Measurements from ENCODE around the gene SYT2.
"Not testable (repeated sequence)": the region's sequence is repeated elsewhere in the genome, so short reads cannot be mapped to it uniquely, and the experiment has no call there.

Gene SYT2

DNA sequence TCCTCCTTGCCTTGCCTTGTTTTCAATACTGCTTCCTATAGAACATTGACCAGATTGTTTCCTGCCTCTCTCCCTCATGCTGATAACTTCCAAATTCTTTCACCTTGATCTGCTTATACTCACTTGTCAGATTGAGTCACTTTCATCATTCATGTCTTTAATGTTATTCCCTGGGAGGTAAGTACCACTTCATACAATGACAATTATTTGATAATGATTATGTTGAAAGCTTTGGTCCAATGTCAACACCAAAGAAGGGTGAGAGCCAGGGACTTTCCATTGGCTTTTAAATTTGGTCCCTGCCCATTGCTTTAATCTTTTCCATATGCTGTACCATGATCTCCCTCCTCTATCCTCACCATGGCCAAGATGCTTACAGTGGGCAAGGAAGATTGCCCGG, 137.4 kb downstream of the SYT2 start:
- DNase-seq (ENCODE audit: low read depth in 2 of 2) = no peak

DNA sequence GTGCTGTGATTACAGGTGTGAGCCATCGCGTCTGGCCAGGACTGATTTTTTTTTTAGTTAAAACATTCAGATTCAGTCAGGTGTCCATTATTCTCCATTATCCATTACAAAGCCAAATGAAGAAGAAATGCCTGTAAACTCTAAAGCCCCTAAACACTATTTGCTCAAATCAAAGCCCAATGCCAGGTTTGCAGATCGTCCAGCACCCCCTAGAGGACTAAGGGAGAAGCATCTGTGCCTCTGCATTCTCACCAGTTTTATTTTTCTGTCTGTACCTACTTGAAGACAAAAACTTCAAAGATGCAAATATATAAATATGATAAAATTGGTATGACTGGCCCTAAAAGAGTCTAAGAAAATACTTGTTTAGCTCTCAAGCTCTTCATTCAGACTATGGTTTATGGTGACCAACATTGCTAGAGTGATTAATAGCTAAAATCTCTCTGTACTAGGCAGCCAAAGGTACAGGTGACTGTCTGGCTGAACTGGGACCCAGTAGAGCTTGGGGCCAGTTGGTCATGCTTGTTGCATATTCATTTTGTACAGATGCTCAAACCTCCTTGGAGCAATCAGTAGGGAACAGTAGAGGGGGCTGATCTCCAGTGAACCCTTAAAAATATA, 138.4 kb downstream of the SYT2 start:
- DNase-seq (ENCODE audit: low read depth in 2 of 2) = no peak

DNA sequence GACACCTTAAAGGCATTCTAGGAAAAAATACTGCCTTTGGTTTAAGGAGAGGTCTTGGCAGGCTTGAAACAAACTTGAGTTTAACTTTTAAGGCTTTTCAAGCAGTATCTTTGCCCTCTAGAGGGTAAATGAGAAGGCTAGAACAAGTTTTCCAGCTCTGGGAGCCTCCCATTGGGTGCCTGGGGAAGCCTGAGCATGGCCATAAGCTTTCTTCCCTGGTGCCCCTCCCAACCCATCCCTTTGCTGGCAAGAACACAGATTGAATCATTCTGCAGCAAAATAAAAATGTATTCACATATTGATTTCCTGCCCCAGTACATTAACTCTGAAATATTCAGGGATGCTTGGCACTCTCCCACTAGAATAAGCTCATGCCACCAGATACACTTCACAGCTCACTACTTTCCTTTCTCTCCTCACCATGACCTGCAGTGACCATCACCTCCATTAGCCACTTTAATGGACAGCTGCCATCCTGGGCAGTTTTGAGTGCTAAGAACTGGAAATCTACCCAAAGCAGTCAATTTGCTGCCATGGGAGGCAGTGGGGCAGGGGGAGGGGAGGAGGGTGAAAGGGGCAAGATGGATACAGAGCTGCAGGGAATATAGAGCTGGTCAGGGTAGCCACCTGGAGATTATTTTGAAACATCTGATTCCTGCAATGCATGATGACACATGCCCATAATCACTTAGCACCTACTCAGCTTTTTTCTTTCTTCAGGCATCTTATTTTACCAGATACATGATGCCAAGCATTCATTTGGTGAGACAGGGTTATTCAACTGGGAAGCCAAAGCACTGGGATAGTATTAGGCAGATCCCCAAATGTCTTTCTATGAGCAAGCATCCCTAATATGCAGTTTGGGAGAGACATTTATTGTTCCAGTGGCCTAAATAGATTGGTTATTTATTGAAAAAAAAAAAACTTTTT, 140.6 kb downstream of the SYT2 start:
- DNase-seq (ENCODE audit: low read depth in 2 of 2) = no peak

DNA sequence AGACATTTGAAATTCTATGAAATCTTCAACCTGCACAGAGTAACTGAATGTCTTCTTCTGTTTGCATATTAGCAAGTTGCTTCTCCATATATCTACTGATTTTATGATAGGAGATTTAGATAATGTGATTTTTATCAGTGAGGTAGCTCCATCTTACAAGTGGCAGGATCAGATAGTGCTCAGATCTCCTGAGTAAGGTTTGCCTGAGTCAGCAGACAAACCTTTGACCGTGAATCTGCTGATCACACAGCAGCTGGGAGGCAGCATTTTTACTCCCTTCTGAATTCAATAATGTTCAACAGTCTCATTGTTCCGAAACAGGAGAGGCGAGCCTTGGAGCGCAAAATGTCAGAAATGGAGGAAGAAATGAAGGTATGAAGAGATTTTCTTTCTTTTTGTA, 141.4 kb downstream of the SYT2 start:
- no peak for DNase-seq (ENCODE audit: low read depth in 2 of 2)

DNA sequence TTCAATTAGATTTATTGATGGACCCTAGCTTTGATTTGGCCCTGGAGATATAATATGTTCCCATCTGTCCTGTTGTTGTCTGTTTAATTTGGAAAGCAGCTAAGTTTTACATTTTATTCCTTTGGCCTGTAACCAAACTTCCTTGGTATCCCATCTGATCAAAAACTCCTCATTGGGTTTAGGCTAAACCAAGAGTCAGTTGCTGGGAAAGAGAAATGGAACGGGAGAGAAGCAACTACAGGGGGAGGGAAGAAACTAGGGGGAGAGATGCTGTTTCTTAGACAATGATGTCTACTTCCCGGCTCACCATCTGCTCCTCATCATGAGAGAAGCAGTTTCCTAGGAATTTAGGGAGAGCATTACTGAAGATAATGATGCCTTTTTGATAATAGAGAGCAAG, 141.8 kb downstream of the SYT2 start:
- no peak for DNase-seq (ENCODE audit: low read depth in 2 of 2)

DNA sequence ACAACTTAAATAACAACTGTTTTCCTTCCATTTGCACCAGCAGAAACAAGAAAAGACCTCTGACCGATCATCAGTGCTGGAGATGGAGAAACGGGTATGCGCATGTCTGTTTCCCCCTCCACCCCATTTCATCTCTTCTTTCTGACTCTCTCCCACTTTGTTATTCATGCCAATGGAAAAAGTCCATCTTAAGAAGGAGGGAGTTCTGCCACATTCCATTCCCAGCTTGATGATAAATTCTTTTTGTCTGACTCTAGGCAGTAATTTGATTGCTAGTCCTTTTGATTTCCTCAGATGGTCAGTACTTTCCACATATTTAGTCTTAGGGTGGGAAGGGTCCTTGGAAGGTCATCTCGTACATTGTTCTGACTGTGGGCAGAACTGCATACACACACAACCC, 142.5 kb downstream of the SYT2 start:
- no peak for DNase-seq (ENCODE audit: low read depth in 2 of 2)

DNA sequence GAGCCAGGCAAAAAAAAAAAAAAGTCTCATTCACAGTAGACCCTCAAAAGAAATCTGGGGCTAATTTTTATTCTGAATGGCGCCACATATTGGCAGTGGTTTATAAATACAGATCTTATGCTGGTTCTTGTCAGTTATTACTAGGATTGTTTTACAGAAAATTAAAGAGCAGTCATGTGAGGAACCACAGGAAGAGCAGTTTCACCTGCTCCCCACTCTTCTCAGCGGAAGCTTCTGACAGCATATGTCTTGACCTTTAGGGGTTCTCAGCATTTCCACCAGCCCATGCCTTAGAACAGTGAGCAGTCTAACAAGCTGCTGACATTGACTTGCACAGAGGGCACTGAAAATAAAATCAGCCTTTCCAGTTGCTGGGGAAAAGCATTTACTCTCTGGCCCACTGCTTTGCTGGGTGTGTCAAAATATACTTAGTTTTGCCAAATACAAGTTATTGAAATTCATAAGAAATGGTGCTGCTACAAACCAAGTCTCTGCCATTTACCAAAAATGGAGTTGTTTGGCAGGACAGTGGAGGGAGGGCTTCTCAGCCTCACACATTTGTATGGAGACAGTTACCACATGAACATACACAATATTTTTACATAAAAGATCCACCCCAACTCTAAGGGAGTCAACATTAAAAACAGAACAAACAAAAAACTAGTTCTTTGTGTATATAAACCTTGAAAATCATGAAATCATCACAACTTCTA, 144.2 kb downstream of the SYT2 start:
- no peak for DNase-seq (ENCODE audit: low read depth in 2 of 2)

DNA sequence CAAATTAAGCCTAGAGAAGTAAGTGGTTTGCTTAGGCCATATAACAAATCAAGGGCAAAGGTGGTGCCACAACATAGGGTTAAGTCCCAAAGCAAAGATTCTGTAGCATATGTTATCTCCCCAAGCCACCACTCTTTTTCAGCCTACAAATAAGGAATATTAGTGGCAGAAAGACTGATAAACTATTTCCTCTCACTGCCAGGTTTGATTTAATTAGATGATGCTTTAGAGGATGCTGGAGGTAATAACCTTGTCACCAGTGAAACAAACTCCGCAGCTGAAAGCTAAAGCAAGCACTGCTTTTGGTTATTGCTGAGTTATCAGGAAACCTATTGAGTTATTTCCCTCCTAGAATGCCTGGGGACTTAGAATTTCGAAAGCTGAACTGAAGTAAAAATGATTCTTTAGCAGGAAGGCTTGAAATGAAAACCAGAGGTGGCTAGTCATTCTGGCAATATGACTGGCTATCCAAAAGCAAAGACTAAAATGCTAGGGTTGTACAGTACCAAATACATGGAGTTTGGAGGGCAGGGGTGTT, 145.2 kb downstream of the SYT2 start:
- DNase-seq (ENCODE audit: low read depth in 2 of 2) = no peak

DNA sequence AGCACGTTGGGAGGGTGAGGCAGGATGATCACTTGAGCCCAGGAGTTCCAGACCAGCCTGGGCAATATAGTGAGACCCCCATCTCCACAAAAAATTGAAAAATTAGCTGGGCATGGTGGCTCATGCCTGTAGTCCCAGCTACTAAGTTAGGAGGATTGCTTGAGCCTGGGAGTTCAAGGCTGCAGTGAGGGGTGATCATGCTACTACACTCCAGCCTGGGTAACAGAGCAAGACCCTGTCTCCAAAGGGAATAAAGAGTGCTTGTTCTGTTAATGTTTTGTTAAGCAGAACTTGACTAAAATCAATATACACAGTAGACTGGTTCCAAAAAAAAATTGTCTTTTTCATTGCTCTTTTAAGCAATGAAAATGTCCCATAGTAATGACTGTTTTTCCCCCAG, 146.4 kb downstream of the SYT2 start:
- no peak for DNase-seq (ENCODE audit: low read depth in 2 of 2)

DNA sequence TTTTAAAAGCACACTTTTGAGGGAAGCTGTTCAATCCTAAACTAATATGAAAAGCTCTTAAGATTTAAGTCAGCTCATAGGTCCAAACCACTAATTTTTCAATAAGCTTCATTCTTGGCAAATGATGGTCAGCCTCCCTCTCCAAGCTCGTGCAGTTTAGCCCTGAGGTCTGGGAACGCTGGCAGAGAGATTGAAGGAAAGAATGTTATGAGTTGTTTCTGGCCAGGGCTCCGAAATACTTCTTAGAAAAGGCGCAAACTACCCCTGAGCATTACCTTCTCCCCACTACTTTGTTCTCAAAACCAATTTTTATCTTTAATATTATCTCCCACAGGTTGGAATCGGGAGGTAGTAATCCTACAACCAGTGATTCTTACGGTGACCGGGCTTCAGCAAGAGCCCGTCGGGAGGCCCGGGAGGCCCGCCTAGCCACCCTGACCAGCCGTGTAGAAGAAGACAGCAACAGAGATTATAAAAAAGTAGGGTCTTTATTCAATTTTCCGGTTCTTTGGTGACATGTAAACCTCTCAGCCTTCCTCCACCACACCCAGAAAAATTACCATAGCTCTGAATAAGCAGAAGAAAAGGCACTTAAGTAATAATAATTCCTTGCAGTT, 147.7 kb downstream of the SYT2 start:
- no peak for DNase-seq (ENCODE audit: low read depth in 2 of 2)

DNA sequence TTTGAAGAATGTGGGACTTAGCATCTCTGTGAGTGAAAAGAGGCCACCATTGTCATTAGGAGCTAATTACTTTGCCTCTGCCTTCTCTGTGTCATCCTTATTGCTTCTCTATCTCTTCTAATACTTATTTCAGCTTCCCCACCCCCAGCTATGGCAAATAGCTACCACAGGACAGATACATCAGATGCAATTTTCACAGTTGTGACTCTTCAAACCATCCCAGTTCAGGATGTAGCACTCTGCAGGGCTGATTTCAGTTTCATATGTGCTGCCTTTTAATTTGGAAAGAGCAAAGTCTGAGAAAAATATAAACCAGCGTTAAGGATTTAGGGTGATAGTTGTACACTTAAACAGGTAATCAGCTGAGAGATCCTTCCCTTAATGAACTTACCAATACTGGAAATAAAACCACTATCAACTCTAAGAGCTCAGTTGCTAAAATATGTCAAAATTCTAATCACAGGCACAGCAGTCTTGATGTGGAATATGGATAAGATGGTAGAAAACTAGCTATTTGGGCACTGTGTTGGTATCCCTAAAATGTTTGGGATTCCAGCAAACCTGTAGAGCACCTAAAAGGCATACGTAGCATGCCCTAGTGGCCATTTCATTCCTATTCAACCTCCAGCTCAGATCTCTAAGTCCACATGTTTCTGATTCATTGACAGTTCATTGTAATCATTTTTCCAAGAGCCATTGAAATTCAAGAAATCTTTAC, 148.4 kb downstream of the SYT2 start:
- no peak for DNase-seq (ENCODE audit: low read depth in 2 of 2)

DNA sequence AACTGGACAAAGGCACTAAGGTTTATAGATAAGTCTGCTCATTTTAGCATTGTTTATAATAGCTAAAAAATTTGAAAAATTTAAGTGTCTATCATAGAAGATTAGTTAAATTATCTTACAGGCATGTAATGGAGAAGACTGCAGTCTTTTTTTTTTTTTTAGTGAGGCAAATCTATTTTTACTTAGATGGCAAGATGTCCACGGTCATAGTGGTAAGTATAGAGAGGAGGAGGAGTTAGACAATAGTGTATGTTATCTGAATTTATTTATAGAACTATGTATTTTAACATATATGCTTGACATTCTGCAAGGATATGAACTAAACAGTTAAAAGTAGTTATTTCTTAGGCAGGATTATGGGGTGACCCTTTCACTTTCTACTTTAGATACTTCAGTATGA, 149.0 kb downstream of the SYT2 start:
- no peak for DNase-seq (ENCODE audit: low read depth in 2 of 2)

DNA sequence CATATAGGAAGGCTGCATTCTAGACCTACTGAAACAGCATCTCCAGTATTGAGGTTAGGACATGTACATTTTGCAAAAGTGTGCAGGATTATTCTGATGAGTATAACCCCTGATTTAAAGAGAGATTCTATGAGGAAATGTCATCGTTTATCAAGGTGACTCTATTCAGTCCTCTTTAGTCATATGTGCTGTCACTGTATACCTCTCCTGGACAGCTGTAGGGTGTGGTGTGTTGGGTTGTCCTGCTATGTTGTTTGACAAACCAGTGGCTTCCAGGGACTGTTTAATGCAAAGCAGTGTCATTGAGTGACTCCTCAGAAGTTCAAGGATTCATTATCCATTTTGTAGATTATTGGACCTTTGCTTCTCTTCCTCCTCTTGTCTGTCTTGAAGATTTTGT, 152.6 kb downstream of the SYT2 start:
- not testable (repeated sequence) for DNase-seq (ENCODE audit: low read depth in 2 of 2)

DNA sequence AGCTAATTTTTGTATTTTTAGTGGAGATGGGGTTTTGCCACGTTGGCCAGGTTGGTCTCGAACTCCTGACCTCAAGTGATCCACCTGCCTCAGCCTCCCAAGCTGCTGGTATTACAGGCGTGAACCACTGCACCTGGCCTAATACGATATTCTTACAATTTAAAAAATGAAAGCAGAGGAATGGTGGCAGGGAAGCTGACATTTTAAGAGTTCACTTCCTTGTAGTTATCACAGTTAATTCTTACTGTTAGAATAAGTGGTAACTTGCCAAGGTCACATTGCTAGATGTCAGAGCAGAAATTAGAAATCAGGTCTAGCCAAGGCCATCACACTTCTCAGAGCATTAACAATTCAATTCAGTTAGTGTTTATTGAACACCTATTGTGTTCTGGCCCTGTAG, 154.2 kb downstream of the SYT2 start:
- DNase-seq (ENCODE audit: low read depth in 2 of 2) = not testable (repeated sequence)

DNA sequence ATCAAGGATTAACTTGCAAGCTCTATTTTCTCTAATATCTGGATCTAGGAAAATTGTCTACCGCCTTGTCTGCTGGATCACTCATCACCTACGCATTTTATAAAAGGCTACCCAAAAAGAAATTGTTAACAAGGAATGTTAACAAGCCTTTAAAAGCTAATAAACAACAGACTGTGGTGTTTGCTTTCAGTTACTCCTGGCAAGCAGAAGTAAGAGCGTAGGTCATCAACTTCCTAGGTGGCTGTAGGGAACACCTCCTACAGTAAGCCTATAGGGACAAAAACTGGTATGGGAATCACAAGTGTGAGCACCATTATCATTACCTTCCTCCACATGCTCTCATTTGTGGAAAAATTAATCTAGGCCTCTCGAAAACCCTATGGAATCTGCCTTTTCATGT, 155.6 kb downstream of the SYT2 start:
- DNase-seq (ENCODE audit: low read depth in 2 of 2) = not testable (repeated sequence)

DNA sequence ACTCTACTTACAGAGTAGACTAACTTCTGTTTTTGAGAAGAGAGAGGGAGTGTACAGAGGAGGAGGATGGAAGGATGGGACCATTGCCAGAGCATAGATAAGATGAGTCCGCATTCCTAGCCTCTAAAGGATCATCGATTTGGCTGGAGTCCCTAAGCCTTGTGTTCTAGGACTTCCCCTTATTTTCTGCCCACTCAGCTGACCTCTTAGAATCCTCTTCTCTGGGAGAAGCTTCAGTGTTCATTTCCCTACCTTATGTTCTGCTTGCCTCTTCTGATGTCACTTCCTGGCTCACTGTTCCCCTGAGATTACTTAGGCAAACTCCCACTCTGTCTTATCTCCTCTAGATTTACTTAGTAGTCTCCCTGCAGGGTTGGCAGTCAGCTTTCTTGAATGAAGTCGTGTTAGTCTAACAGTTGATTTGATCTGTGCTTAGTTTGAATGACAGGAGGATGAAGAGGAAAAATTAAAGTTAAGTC, 156.7 kb downstream of the SYT2 start:
- DNase-seq (ENCODE audit: low read depth in 2 of 2) = no peak

DNA sequence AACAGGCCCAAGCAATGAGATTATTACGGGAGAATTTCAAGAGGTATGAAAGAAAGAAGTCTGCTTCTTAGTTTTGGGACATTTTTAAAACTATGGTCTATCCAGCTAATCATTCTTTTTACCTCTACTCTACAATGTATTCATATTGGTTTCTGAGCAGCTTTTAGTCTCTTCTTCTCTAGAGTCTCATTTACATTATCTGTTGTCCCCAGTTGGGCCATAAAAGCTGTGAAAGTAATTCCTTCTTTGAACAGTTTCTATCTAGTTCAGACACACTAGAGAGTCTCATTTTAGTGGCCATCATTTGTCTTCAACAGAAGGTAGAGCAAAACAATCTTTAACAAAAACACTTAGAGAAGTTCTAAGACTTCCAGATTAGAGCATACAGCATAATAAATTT, 157.2 kb downstream of the SYT2 start:
- DNase-seq (ENCODE audit: low read depth in 2 of 2) = not testable (repeated sequence)

DNA sequence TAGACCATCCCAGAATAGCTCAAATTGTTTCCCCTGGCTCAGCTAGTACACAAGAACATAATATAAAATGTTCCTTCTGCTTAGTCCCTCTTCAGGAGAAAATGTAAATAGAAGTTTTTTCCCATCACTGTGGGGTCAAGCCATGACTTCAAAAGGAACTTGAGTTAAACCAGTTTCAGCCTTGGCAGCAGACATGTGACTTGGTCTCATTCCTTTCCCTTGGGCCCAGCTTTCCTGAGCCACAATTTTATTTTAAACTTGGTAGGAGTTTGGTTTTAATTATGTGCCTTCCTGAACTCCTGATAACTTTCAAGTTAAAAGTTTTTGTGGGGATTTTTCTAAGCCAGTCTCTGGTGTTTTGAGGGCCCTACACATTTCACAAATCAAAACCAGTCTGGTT, 157.6 kb downstream of the SYT2 start:
- DNase-seq (ENCODE audit: low read depth in 2 of 2) = not testable (repeated sequence)

DNA sequence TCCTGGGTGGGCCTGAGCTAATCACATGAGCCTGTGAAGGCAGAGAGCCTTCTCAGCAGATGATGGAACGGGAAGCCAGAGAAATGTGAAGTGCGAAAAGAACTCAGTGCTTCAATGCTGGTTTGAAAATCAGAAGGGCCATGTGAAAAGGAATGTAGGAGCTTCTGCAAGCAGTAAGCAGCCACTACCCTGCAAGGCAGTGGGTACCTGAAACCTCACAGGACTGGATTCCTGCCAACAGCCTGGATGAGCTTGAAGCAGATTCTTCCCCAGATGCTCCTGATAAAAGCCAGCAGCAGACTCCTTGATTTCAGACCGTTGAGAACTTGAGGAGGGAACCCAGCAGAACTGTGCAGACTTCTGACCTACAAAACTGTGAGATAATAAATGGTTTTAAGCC, 158.6 kb downstream of the SYT2 start:
- DNase-seq (ENCODE audit: low read depth in 2 of 2) = no peak

DNA sequence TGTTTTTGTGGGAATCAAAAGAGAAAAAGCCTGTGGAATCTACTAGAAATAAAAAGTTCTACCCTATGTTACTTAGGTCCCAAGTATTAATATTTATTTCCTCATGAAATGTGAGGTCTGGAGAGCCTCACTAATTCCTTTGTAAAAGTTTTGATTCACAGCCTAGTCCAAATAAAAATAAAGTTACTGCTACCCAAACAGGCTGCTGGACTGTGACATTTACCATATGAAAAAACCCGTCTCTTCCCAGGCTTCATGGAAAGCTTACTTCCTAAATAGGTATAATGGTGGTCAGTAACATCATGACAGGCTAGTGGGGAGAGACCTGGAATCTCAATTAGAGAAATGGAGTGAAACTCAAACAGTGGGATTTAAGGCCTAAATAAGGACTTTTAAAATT, 160.2 kb downstream of the SYT2 start:
- DNase-seq (ENCODE audit: low read depth in 2 of 2) = not testable (repeated sequence)

DNA sequence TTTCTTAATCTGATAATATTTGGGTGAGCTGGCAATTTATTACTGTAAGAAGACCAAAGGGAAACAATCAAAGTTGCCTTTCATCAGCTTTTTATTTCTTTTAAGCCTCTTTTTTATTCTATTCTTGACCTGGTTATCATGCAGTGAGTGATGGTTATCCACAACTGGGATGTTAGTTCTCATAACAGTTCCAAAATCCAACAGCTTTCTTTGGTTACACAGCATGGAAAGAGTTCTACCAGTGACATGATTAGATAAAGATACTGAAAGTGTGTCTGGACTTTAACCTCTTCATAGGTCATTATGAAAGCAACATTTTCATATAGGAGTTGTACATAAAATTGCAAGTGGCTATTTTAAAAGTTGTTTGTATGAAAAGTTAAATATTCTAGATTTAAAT, 163.0 kb downstream of the SYT2 start:
- no peak for DNase-seq (ENCODE audit: low read depth in 2 of 2)

Measured in stimulated activated CD4-positive, alpha-beta T cell treated with anti-CD3 and anti-CD28 coated beads, Interleukin-4, amount 100 ng/mL, for 48 hours (primary cell).